ENCODE measurements around the gene BIRC2.

Gene BIRC2

GRCh38 chr11:102410382-102410784 lies 63.4 kb downstream of the BIRC2 start:
- TF ChIP-seq SPI1 (IDR thresholded peaks at IDR 0.05; ENCODE audit: borderline replicate concordance, low read depth) (no peak), REST (IDR thresholded peaks at IDR 0.05; ENCODE audit: insufficient replicate concordance, low read depth) (no peak), CTCF (IDR thresholded peaks at IDR 0.05; ENCODE audit: insufficient read depth, low read length) (no peak), POLR2AphosphoS5 (IDR thresholded peaks at IDR 0.05; ENCODE audit: low read depth) (no peak), GABPA (IDR thresholded peaks at IDR 0.05; ENCODE audit: low read depth) (no peak)
- Histone ChIP-seq H3K27me3 (ENCODE audit: insufficient read depth, poor library complexity, severe bottlenecking) (no peaks in the 10 kb centered on the region), H3K4me3 (replicated peaks; ENCODE audit: insufficient read depth, low read length) (no peak overlapping the region), H3K27ac (replicated peaks) (no peak overlapping the region)
- no peak for DNase-seq (ENCODE audit: low read depth in 1 of 2, low spot score in 1 of 2)

GRCh38 chr11:102411142-102411541 lies 64.1 kb downstream of the BIRC2 start:
- TF ChIP-seq REST (IDR thresholded peaks at IDR 0.05; ENCODE audit: insufficient replicate concordance, low read depth): no peak
- DNase-seq (ENCODE audit: low read depth in 1 of 2, low spot score in 1 of 2): no peak
- no peak overlapping the region for H3K27ac ChIP-seq (replicated peaks)
- no peaks in the 10 kb centered on the region for H3K27me3 ChIP-seq (ENCODE audit: insufficient read depth, poor library complexity, severe bottlenecking)
- no peak overlapping the region for H3K4me3 ChIP-seq (replicated peaks; ENCODE audit: insufficient read depth, low read length)

DNA sequence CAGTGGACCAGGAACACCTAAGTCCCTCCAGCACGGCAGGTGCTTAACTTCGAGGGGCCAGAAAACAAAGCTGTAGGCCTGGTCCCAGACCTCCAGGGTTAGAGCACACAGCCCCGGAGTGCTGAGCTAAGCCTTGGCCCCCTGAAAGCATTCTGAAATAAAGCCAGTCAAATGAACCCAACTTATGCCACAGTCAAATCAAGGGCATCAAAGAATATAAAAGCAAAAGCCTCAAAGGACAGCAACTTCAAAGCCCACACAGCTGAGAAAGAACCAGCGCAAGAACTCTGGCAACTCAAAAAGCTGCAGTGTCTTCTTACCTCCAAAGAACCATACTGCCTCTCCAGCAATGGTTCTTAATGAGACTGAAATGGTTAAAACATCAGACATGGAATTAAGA lies 66.5 kb downstream of the BIRC2 start:
- no peak overlapping the region for H3K27ac ChIP-seq (replicated peaks)
- no peaks in the 10 kb centered on the region for H3K27me3 ChIP-seq (ENCODE audit: insufficient read depth, poor library complexity, severe bottlenecking)
- TF ChIP-seq GABPA (IDR thresholded peaks at IDR 0.05; ENCODE audit: low read depth): no peak
- TF ChIP-seq SPI1 (IDR thresholded peaks at IDR 0.05; ENCODE audit: borderline replicate concordance, low read depth): no peak
- TF ChIP-seq CTCF (IDR thresholded peaks at IDR 0.05; ENCODE audit: insufficient read depth, low read length): no peak
- TF ChIP-seq REST (IDR thresholded peaks at IDR 0.05; ENCODE audit: insufficient replicate concordance, low read depth): no peak
- H3K4me3 ChIP-seq (replicated peaks; ENCODE audit: insufficient read depth, low read length): no peak overlapping the region
- no peak for DNase-seq (ENCODE audit: low read depth in 1 of 2, low spot score in 1 of 2)

- no peak overlapping the region for H3K27ac ChIP-seq (replicated peaks)
- H3K27me3 ChIP-seq (ENCODE audit: insufficient read depth, poor library complexity, severe bottlenecking): no peaks in the 10 kb centered on the region
- DNase-seq (ENCODE audit: low read depth in 1 of 2, low spot score in 1 of 2): no peak
- no peak overlapping the region for H3K4me3 ChIP-seq (replicated peaks; ENCODE audit: insufficient read depth, low read length)
- no peak for TF ChIP-seq GABPA (IDR thresholded peaks at IDR 0.05; ENCODE audit: low read depth)
- no peak for TF ChIP-seq CTCF (IDR thresholded peaks at IDR 0.05; ENCODE audit: insufficient read depth, low read length)
- TF ChIP-seq POLR2AphosphoS5 (IDR thresholded peaks at IDR 0.05; ENCODE audit: low read depth): no peak
- TF ChIP-seq SPI1 (IDR thresholded peaks at IDR 0.05; ENCODE audit: borderline replicate concordance, low read depth): no peak
- no peak for TF ChIP-seq REST (IDR thresholded peaks at IDR 0.05; ENCODE audit: insufficient replicate concordance, low read depth)
Observed at GRCh38 chr11:102414559-102414958, 67.5 kb downstream of the BIRC2 start.
